ENCODE measurements around the gene ATG9A.
A peak's percentile ranks its signal among the peaks of the same experiment; 100 is the strongest.

The ATG9A gene

GRCh38 chr2:219247678-219248642 is 18.5 kb upstream of the ATG9A start:
- Mint-ChIP-seq H3K27me3 (no peaks in the 10 kb centered on the region), H3K27ac (peak overlapping the region; percentile 85), H3K4me3 (peak overlapping the region; percentile 82), H3K36me3 (peaks cover 22% of the 10 kb centered on the region), H3K4me1 (peaks cover 59% of the 10 kb centered on the region), H3K9me3 (no peaks in the 10 kb centered on the region)
- ATAC-seq (ENCODE audit: low read depth) (peak; percentile 48), DNase-seq (ENCODE audit: low spot score in 2 of 2) (no peak)

DNA sequence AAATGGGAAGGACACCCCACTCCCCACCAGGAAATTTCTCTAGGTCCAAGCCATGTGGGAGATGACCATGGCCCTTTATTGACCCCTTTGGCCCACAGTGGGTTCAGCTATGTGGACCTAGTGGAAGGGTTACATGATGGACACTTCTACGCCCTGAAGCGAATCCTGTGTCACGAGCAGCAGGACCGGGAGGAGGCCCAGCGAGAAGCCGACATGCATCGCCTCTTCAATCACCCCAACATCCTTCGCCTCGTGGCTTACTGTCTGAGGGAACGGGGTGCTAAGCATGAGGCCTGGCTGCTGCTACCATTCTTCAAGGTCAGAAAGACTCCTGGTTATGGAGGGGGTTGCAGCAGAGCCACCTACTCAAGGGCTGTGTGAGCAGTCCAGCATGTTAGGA is 17.1 kb upstream of the ATG9A start:
- DNase-seq (ENCODE audit: low spot score in 2 of 2) (no peak), ATAC-seq (ENCODE audit: low read depth) (no peak)
- Mint-ChIP-seq H3K4me1 (peaks cover 50% of the 10 kb centered on the region), H3K27ac (peak overlapping the region; percentile 93), H3K4me3 (peak overlapping the region; percentile 41), H3K27me3 (no peaks in the 10 kb centered on the region), H3K36me3 (peaks cover 18% of the 10 kb centered on the region), H3K9me3 (no peaks in the 10 kb centered on the region)

GRCh38 chr2:219245899-219246230 is 16.4 kb upstream of the ATG9A start:
- H3K27me3 Mint-ChIP-seq: no peaks in the 10 kb centered on the region
- peak overlapping the region; percentile 93 for H3K27ac Mint-ChIP-seq
- peaks cover 43% of the 10 kb centered on the region for H3K4me1 Mint-ChIP-seq
- H3K4me3 Mint-ChIP-seq: peak overlapping the region; percentile 88
- H3K9me3 Mint-ChIP-seq: no peaks in the 10 kb centered on the region
- DNase-seq (ENCODE audit: low spot score in 2 of 2): no peak
- no peak for ATAC-seq (ENCODE audit: low read depth)
- peaks cover 14% of the 10 kb centered on the region for H3K36me3 Mint-ChIP-seq

DNA sequence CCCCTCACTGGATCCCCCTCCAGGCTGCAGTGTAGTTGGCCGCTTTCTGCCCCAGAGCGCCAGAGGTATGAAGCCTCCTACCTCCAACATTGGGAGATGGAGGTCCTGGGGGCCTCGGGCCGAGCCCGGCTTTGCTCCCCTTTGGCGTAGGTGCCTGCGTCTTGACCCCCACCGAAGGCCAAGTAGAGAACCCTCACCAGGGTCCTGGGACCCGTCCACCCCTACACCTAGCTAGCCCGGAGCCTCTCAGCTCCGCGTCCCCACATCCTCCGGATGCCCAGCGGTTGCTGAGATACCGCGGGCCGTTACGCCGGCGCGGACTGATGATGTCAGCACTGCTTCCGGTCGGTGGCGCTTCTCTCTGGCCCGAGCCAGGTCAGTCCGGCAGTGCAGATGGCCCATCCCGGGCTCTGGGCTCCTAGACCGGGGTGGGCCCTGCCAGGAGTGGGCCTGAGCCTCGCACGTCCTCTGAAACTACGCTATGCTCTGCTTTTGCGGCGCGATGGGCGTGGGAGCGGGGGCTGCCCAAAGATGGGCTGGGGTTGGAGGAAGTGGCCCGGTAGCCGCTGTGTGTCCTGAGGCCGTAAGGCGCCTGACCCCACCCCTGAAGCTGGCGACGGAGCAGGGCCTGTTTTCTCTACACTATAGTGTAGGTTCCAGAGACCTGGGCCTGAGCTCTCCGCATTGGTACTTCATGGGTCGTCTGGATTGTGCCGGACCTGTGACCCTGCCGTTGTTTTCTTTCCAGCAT is 15.9 kb upstream of the ATG9A start, which contains the start of the genes GLB1L and STK16:
Gene GLB1L (minus strand): TSS at position 297 of the 751 bp plus-strand sequence. CDS start 1,871 bp downstream, outside the sequence.
Gene STK16 (plus strand): TSS at position 332 of the 751 bp plus-strand sequence. CDS start 521 bp downstream, outside the sequence.
- no peaks in the 10 kb centered on the region for H3K9me3 Mint-ChIP-seq
- peak within 1 kb of the TSS; percentile 88 for H3K4me3 Mint-ChIP-seq
- DNase-seq (ENCODE audit: low spot score in 2 of 2): peak; percentile 83 to 91
- H3K27me3 Mint-ChIP-seq: no peaks in the 10 kb centered on the region
- H3K27ac Mint-ChIP-seq: peak within 1 kb of the TSS; percentile 93
- peak; percentile 84 for ATAC-seq (ENCODE audit: low read depth)
- H3K4me1 Mint-ChIP-seq: peaks cover 38% of the 10 kb centered on the region
- peaks cover 11% of the 10 kb centered on the region for H3K36me3 Mint-ChIP-seq

DNA sequence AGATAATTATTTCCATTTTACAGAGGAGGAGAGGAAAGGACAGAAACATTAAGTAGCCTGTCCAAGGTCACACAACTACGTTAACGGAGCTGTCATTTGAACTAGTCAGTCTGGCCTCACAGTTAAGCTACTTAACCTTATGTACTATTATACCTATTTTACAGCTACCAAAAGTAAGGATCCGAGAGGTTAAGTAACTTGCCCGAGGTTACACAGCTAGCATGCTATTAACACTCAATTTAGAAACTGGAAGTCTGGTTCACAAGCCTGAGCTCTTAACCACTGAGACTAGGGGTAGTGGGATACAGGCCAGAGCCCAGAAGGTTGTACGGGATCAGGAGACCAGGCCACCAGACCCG is 15.3 kb upstream of the ATG9A start:
- Mint-ChIP-seq H3K4me3 (peak overlapping the region; percentile 88), H3K4me1 (peaks cover 32% of the 10 kb centered on the region), H3K36me3 (peaks cover 9% of the 10 kb centered on the region), H3K27me3 (no peaks in the 10 kb centered on the region), H3K27ac (peak overlapping the region; percentile 93), H3K9me3 (no peaks in the 10 kb centered on the region)
- ATAC-seq (ENCODE audit: low read depth) (no peak), DNase-seq (ENCODE audit: low spot score in 2 of 2) (no peak)

DNA sequence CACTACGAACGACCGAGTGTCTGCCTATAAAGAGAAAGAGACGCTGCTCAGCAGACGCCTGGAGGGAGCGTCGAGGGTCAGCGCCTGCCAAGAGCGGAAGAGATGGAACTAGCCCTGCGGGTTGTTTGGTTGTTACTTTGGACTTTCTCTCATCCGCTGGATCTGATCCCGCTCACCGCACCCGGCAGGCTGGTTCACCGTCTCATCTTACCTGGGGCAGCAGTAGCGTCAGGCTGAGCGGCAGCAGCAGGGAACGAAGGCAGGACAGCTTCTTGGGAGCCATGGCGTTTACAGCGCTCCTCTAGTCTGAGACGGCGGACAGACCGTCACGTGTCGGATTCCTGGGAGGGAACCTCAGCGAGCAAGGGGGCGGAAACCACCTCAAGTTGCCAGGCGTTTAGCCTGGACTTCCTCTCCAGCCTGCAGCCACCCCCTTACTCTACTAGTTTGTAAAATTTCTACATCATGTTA is 13.9 kb upstream of the ATG9A start:
- Mint-ChIP-seq H3K4me1 (peaks cover 21% of the 10 kb centered on the region), H3K9me3 (no peaks in the 10 kb centered on the region), H3K4me3 (peak overlapping the region; percentile 28), H3K27me3 (no peaks in the 10 kb centered on the region), H3K27ac (no peak overlapping the region), H3K36me3 (peaks cover 5% of the 10 kb centered on the region)
- ATAC-seq (ENCODE audit: low read depth): no peak
- DNase-seq (ENCODE audit: low spot score in 2 of 2): no peak

DNA sequence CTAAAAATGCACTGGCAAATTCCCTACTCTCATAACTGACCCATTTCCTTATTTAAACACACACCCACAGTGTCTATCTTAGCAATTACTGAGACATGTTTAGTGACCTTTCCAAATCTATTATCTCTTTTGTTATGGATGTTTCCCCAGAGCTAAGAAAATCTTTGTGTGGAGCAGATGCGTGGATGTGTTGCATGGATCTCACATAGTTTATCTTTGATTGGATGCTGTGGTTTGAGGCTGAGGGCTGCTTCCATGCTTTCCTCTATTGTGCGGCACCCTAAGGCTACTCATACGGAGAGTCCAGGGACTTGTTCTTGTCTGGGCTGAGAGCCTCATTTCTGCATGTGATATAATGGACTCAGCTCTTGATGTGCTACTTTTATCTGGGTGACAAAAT is 4.9 kb upstream of the ATG9A start:
- Mint-ChIP-seq H3K4me3 (no peak overlapping the region), H3K4me1 (peaks cover 21% of the 10 kb centered on the region), H3K27ac (no peak overlapping the region), H3K27me3 (no peaks in the 10 kb centered on the region), H3K9me3 (no peaks in the 10 kb centered on the region), H3K36me3 (peaks cover 34% of the 10 kb centered on the region)
- ATAC-seq (ENCODE audit: low read depth): no peak
- no peak for DNase-seq (ENCODE audit: low spot score in 2 of 2)

DNA sequence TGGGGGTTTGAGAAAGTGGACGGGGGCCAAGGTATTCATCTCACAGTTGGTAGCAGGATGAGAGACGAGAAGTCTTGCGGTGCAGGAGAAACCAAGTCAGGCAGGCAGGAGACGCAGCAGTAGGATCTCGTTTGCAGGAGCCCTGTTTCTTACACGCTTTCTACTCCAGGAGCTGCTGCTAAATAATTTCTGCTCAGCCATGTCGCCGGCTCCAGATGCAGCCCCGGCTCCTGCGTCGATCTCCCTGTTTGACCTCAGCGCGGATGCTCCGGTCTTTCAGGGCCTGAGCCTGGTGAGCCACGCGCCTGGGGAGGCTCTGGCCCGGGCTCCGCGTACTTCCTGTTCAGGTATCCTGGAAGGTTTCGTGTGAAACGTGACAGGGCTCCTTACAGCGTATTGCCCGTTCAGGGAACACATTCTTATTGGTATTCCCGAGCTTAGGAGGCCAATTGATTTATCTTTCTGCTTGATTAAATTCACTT is 664 bp upstream of the ATG9A start:
- Mint-ChIP-seq H3K4me1 (peaks cover 30% of the 10 kb centered on the region), H3K9me3 (no peaks in the 10 kb centered on the region), H3K27me3 (no peaks in the 10 kb centered on the region), H3K27ac (peak overlapping the region; percentile 96), H3K4me3 (peak overlapping the region; percentile 97), H3K36me3 (peaks cover 28% of the 10 kb centered on the region)
- ATAC-seq (ENCODE audit: low read depth) (no peak), DNase-seq (ENCODE audit: low spot score in 2 of 2) (no peak)

DNA sequence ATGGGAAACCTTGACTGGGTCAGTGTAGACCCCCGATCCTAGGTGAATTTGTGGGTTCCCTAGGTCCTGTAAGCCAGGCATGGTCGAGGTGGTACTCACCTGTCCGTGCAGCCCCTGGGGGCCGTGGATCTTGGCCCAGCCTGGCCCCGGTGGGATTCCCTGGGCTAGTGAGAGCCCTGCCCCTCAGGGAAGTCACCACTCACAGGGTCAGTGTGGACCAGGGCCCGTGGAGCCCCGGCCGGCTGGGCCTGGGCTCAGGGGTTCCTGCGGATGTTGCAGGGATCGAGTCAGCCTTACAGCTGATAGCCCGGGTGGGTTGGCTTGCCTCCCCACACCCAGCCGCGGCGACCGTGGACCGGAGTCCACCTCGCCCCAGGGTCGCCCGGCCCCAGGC is 528 bp downstream of the ATG9A start:
- Mint-ChIP-seq H3K36me3 (peaks cover 27% of the 10 kb centered on the region), H3K9me3 (no peaks in the 10 kb centered on the region), H3K4me3 (peak overlapping the region; percentile 72), H3K4me1 (peaks cover 28% of the 10 kb centered on the region), H3K27me3 (no peaks in the 10 kb centered on the region), H3K27ac (peak overlapping the region; percentile 96)
- ATAC-seq (ENCODE audit: low read depth): no peak
- no peak for DNase-seq (ENCODE audit: low spot score in 2 of 2)

DNA sequence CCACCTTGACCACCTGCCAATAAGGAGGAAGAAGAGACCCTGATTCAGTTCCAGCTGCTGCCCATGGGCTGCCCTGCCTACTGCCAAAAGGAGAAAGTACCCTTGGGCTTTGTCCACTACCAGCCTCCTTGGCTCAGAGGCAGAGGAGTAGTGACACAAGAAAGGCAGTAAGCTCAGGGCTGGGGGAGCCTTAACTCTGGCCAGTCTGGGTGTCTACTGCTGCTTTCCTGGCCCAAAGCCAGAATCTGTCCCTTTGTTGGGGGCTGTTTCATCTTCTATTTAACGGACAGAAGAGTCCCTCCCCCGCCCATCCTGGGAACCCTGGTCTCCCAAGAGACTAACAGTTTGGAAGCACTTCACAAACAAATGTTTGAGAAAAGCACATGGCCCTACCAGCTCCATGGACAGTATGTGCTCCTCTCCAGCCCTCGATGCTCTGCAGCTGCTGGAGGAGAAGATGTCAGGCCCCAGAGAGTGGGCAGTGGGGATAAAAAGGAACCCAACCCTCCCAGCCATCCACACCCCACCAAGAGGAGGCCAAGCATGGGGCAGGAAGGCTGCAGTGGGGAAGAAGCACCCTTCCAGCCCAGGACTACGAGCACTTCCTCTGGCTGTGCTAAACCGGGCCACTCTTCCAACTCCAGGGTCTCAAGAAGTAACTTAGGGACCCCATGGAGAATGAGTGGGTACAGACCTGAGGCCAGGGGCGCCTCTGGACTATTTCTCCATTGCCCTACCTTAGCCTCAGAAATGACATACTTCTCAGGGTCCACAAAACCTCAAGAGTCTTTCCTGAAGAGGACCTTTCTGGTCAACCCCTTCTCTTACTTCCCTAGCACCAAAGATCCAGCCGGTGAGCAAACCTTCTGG is 1.2 kb downstream of the ATG9A start:
- Mint-ChIP-seq H3K27me3 (no peaks in the 10 kb centered on the region), H3K36me3 (peaks cover 25% of the 10 kb centered on the region), H3K27ac (peak overlapping the region; percentile 96), H3K4me1 (peaks cover 28% of the 10 kb centered on the region), H3K9me3 (no peaks in the 10 kb centered on the region), H3K4me3 (peak overlapping the region; percentile 72)
- DNase-seq (ENCODE audit: low spot score in 2 of 2): no peak
- no peak for ATAC-seq (ENCODE audit: low read depth)

DNA sequence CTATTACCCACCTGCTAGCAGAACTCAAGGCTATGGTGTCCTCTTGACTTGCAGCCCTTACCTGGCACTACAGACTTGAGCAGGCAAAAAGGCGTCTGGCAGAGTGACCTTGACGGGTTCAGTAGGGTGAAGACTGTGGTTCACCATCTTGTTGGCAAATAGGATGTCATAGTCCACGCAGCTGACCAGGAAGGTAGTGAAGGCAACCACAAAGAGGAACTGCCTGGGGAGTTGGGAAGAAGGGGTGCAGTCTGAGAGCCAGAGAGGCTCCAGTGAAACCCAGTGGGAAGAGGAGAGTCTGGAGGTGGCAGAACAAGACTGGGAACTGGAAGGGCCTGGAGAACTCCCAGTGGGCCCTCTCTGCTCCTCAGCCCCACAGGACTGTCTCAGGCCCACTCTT is 4.1 kb downstream of the ATG9A start:
- Mint-ChIP-seq H3K36me3 (peaks cover 26% of the 10 kb centered on the region), H3K4me1 (peaks cover 20% of the 10 kb centered on the region), H3K9me3 (no peaks in the 10 kb centered on the region), H3K27ac (no peak overlapping the region), H3K27me3 (no peaks in the 10 kb centered on the region), H3K4me3 (no peak overlapping the region)
- DNase-seq (ENCODE audit: low spot score in 2 of 2) (no peak), ATAC-seq (ENCODE audit: low read depth) (no peak)

DNA sequence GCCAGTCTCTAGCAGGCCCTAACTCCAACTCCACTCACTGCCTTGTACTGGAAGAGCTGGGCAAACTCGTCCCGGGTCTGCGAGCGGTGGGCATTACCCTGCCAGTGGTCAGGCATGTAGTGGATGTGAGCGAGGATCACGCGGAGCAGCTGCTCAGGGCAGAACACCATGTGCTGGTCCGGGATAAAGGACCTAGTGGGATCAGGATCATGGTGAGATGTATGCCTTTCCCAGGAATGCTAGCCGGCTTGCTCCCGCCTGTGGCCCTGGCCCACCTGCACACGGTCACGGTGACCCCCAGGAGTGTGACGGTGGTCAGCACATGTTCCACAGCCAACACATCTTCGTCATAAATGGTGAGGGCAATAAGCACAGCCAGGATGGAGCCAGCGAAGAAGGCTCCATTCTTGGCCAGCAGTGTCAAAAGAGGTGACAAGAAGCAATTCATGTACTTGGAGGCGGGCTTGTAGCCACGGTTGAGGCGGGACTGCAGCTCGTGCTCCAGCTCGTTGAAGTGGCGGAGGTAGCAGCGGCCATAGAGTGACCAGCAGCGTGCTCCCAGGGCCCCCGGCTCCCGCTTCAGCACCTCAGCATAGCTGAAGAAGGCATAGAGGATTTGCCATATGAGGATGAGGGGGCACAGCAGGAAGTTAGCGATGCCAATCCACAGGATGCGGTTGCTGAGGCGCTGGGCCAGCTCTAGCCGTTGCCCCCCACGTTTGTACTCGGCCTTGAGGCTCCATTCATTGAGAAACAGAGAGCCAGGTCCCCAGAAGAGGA is 5.4 kb downstream of the ATG9A start:
- Mint-ChIP-seq H3K36me3 (peaks cover 28% of the 10 kb centered on the region), H3K4me1 (peaks cover 15% of the 10 kb centered on the region), H3K27ac (no peak overlapping the region), H3K27me3 (no peaks in the 10 kb centered on the region), H3K9me3 (no peaks in the 10 kb centered on the region), H3K4me3 (no peak overlapping the region)
- ATAC-seq (ENCODE audit: low read depth) (no peak), DNase-seq (ENCODE audit: low spot score in 2 of 2) (no peak)

All from memory B cell (primary cell).